HG03521 (cell line): ENCODE data around the gene RPL5.
"Not testable (repeated sequence)": the region's sequence is repeated elsewhere in the genome, so short reads cannot be mapped to it uniquely, and the experiment has no call there.

Experiments used
- ATAC-seq: cut with Tn5 transposase; IDR thresholded peaks from one replicate; pipeline ENCODE4 v1.9.1; 2021; ENCODE audit warnings: mild to moderate bottlenecking, moderate library complexity; ENCODE audit not compliant: unreplicated experiment

The RPL5 gene

DNA sequence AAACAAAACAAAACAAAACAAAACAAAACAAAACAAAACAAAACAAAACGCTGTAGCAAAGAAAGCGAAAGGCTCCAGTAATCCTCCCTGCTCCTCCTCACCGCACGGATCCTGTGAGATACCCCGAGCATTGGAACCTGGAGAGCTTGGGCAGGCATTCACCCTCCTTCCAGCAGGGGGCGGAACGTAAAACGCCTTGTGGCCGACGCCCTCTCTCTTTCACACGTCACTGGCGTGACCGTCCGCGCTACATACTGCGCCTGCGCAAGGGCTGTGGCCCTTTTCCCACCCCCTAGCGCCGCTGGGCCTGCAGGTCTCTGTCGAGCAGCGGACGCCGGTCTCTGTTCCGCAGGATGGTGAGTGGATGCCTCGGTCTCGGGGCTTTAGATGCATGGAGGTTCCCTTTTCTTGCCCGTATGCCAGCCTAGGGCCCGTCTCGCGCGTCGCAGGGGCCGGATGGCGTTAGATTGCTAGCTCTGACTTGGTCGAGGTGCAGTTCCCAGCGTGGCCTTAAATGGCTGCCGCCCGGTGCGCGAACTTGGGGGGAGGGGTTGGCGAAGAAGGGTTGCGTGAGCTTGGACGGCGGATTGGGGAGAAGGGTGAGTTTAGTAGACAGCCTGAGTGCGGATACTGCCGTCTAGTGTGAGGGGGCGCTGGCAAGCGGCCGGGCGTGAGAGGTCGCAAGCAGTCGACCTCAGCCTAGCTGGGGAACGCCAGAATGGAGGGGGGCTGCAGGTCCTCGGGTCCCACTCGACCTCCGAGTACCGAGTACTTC lies at the start of gene RPL5:
RPL5 (plus strand) TSS at position 279 of the 775 bp plus-strand sequence; CDS start at position 354, 75 bp downstream.
- peak; percentile 94 for ATAC-seq

DNA sequence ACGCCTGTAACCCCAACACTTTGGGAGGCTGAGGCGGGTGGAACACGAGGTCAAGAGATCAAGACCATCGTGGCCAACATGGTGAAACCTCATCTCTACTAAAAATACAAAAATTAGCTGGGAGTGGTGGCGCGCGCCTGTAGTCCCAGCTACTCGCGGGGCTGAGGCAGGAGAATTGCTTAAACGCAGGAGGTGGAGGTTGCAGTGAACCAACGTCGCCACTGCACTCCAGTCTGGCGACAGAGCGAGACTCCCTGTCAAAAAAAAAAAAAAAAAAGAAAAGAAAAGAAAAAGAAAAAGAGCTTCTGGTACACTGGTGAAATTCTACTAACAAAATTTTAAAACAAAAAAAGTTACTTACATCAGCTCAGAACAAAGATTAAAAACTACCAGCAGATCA lies 48.3 kb upstream of the RPL5 start:
- ATAC-seq = not testable (repeated sequence)

DNA sequence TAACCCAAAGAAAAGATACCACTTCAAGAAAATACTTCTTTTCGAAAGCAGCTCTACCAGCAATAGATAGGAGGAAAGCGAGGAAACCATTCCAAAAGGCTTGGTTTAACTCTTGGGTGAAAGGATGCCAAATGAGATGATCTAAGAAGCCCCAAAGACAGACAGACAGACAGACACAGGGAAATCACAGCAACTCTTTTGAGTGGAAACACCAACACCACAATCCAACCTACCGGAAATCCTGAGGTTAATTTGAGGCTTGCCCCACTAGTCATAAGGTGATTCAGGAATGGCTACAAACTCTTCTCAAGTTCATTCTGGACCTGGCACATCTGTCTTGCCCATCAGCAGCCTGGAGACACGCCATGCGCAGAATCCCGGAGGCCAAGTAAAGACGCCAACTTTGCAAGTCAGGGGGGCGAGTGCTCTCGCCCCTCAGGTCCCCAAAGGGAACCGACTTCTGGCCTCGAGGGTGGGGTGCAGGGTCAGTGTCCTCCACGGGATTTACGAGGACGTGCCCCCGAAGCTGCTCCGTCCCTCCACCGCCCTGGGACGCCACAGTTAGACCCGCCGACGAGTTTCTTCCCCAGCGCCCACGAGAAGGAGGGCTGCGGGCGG lies 47.7 kb upstream of the RPL5 start:
- ATAC-seq = peak; percentile 2

DNA sequence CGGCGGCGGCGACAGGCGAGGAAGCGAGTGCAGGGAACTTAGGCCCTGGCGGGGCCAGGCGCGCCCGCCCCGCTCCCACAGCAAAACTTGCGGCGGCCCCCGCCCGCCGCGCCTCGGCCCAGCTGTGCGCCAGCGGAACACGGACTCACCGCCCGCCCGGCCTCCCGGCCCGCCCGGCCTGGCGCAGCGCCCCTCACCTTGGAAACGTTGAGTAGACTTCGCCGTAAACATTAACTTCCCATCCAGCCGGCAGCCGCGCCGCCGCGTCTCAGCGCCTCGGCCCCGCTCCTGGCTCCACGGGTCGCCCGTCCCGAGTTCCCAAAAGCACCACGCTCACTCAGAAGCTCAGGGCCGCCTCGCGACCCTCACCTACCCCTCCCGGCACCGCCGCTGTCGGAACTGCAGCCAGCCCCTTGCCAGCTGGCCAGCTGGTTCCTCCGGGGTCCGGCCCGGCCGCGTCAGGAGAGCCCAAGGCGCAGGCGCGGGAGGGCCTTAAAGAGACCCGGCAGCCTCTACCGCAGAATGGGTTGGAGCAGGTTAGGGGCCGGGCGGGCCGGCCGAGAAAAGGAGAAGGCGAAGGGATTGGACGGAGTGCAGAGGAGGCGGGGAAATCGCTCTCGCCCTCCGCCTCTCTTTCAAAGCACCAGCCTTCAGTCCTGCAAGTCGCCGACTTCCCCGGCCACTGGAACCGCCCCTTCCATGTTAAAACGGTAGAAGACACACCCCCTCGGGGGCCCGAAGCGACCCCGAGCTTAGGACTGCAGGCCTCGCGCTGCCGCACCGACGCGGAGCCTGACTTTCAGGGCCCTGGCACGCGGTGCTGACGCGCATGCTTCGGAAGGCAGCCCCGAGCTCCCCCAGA lies 47.0 kb upstream of the RPL5 start, which contains the start of gene EVI5:
EVI5 (minus strand) TSS at position 470 of the 862 bp plus-strand sequence. CDS start 48,562 bp downstream, outside the sequence.
- ATAC-seq = peak; percentile 88

DNA sequence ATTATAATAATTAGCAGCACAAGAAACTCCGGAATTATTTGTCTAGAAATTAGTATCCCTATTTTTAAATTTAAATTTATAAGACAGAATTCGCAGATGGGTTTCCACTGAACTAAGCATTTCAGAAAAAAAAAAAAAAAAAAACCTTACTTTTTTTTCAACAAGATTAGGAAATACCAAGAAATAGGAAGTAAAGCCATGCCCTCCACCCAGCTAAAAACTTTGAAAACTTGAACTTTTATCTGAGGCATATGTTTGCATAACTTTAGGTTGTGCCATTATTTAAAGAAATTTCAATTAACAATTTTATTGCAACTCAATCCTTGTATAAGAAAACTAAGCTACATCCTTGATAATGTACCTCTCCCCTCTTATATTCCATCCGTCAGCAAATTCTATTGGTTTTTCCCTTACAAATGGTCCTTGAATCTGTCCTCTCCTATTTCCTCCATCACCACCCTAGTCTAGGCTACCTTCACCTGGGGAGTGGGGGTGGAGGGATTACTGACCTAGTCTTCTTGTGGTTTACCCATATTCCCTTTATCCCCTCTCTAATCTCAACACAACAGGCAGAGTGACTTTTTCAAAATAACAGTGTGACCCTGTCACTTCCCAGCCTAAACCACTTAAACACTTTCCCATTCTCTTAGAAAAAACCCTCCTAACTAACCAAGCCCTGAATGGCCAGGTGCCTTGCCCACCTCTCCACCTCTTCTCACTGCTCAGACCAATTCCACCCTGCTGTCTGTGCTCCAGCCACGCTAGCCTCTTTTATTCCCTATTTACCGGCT lies 45.5 kb upstream of the RPL5 start:
- ATAC-seq = no peak

DNA sequence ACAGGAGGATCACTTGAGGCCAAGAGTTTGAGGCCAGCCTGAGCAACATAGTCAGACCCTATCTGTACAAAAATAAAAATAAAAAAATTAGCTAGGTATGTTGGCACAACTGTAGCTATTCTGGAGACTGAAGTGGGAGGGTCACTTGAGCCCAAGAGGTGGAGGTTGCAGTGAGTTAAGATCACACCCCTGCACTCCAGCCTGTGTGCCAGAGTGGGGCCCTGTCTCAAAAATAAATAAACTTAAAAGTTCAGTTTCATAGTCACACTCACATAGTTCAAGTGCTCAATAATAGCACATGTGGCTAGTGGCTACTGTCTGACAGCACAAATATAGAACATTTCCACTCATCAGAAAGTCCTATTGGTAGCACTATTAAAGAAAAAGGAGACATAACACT lies 41.8 kb upstream of the RPL5 start:
- no peak for ATAC-seq

GRCh38 chr1:92790867-92791266 lies 41.0 kb upstream of the RPL5 start:
- no peak for ATAC-seq

GRCh38 chr1:92791487-92792066 lies 40.3 kb upstream of the RPL5 start:
- no peak for ATAC-seq

DNA sequence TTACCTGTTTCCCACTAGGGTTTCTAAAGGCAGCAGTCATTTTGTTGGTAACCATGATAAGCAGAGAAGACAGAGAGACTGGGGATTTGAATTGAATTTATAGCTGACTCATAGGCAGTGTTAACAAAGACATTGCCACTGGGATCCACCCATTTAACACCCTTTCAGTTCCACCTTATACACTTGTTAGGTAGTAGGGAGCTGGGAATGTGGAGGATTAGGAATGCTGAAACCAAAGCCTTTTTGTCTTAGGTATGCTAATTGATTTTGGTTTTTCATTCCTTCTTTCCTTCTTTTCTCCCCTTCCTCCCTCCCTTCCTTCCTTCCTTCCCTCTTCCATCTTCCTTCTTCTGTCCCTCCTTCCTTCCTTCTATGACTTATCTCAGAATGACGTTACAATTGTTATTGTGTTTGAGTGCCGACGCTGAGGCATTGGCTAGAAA lies 39.5 kb upstream of the RPL5 start:
- ATAC-seq = no peak

- no peak for ATAC-seq
Observed at GRCh38 chr1:92795166-92795565, 36.7 kb upstream of the RPL5 start.

- ATAC-seq = no peak
Observed at GRCh38 chr1:92797297-92797696, 34.5 kb upstream of the RPL5 start.

GRCh38 chr1:92797961-92798360 lies 33.9 kb upstream of the RPL5 start:
- ATAC-seq = no peak

- no peak for ATAC-seq
Observed at GRCh38 chr1:92803140-92803887, 28.5 kb upstream of the RPL5 start.

GRCh38 chr1:92804721-92805201 lies 27.1 kb upstream of the RPL5 start:
- peak; percentile 43 for ATAC-seq

GRCh38 chr1:92805216-92805615 lies 26.6 kb upstream of the RPL5 start:
- no peak for ATAC-seq

GRCh38 chr1:92808381-92808780 lies 23.5 kb upstream of the RPL5 start:
- ATAC-seq = no peak

DNA sequence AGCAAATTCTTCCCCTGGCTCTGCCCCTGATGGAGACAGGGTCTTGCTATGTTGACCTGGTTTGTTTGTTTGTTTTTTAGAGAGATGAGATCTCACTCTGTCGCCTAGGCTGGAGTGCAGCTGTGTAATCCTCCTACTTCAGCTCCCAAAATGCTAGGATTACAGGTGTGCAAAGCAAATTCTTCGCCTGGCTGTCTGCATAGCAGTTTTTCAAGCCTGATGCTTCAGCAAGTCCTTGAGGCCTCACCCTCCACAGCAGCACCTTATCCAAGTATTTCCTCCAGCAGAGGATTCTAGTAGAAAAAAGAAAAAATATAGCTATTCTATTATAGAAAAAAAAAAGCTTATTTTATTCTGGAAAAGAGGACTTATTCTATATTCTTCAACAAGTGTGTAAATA lies 15.1 kb upstream of the RPL5 start:
- ATAC-seq = no peak

GRCh38 chr1:92817137-92817697 lies 14.6 kb upstream of the RPL5 start:
- ATAC-seq = no peak
